BE2C (cell line): Measurements from ENCODE around the gene R3HDM2.

Source experiments
- DNase-seq: peaks from one replicate; pipeline ENCODE4 v3.0.0-alpha.2; 2020
- H3K27me3 ChIP-seq: fragments of 250-450 bp; sonication (Bioruptor Pico); 2 replicates; pipeline ENCODE4 v1.5.1; 2020; ENCODE audit warnings: mild to moderate bottlenecking
- H3K36me3 ChIP-seq: fragments of 250-450 bp; sonication (Bioruptor Pico); 2 replicates; pipeline ENCODE4 v1.5.1; 2020; ENCODE audit warnings: mild to moderate bottlenecking
- H3K4me1 ChIP-seq: fragments of 250-450 bp; sonication (Bioruptor Pico); 2 replicates; pipeline ENCODE4 v1.5.1; 2020
- H3K4me3 ChIP-seq: 2 replicates; pipeline ENCODE4 v1.5.1; 2011; ENCODE audit warnings: low read depth, low read length
- H3K9me3 ChIP-seq: fragments of 250-450 bp; sonication (Bioruptor Pico); 2 replicates; pipeline ENCODE4 v1.5.1; 2020
- TF ChIP-seq, protein P1 (sequence below): IDR thresholded peaks from 2 replicates; pipeline ENCODE4 v1.5.1; 2012; ENCODE audit warnings: mild to moderate bottlenecking, low read depth, low read length

The R3HDM2 gene

DNA sequence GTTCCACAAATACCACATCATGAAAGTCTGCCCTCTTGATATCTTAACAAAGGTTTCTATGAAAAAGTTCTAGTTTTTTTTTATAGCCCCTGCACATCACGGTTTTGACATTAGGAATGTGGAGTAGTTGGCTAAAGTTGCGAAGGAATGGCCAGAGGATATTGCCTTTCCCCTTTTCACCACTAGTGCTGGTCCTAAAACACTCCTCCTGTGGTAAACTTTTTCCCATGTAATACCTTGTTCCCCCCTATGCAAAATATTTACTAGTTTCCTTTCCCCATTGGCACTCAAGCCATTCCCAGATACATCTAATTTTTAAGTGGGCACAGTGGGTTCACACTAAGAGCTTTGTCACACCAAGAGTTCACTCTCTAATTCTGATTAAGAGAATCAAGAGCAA, 33.4 kb downstream of the R3HDM2 start:
- Histone ChIP-seq H3K9me3 (no peaks in the 10 kb centered on the region), H3K36me3 (peaks cover 11% of the 10 kb centered on the region; the same call in 1 of the 2 replicates), H3K27me3 (no peaks in the 10 kb centered on the region), H3K4me1 (no peaks in the 10 kb centered on the region), H3K4me3 (no peak overlapping the region)
- DNase-seq, result no peak
- TF ChIP-seq, protein P1, sequence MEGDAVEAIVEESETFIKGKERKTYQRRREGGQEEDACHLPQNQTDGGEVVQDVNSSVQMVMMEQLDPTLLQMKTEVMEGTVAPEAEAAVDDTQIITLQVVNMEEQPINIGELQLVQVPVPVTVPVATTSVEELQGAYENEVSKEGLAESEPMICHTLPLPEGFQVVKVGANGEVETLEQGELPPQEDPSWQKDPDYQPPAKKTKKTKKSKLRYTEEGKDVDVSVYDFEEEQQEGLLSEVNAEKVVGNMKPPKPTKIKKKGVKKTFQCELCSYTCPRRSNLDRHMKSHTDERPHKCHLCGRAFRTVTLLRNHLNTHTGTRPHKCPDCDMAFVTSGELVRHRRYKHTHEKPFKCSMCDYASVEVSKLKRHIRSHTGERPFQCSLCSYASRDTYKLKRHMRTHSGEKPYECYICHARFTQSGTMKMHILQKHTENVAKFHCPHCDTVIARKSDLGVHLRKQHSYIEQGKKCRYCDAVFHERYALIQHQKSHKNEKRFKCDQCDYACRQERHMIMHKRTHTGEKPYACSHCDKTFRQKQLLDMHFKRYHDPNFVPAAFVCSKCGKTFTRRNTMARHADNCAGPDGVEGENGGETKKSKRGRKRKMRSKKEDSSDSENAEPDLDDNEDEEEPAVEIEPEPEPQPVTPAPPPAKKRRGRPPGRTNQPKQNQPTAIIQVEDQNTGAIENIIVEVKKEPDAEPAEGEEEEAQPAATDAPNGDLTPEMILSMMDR, result peak; percentile 27

DNA sequence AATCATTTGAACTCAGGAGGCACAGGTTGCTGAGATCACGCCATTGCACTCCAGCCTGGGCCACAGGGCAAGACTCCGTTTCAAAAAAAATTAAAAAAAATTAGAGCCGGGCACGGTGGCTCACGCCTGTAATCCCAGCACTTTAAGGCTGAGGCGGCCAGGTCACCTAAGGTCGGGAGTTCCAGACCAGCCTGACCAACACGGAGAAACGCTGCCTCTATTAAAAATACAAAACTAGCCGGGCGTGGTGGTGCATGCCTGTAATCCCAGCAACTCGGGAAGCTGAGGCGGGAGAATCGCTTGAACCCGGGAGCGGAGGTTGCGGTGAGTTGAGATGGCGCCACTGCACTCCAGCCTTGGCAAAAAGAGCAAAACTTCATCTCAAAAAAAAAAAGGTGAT, 35.7 kb downstream of the R3HDM2 start:
- TF ChIP-seq, protein P1, result no peak
- DNase-seq, result no peak
- Histone ChIP-seq H3K4me3 (no peak overlapping the region), H3K4me1 (no peaks in the 10 kb centered on the region), H3K27me3 (no peaks in the 10 kb centered on the region), H3K9me3 (no peaks in the 10 kb centered on the region), H3K36me3 (peaks cover 11% of the 10 kb centered on the region; the same call in 1 of the 2 replicates)

DNA sequence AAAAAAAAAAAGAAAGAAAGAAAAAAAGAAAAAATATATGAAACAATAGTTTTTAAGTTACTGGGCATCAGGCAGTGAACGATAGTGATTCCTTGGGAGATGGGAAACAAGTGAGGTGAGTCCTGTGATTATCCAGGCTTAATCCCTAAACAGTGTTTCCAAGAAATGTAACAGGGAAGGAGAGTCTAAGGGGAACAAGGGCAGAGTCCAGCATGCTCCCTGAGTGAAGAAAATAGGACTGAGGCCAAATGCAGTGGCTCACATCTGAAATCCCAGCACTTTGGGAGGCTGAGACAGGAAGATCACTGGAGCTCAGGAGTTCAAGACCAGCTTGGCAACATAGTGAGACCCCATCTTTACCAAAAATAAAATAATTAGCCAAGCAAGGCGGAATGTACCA, 40.7 kb downstream of the R3HDM2 start:
- Histone ChIP-seq H3K9me3 (no peaks in the 10 kb centered on the region), H3K36me3 (peaks cover 14% of the 10 kb centered on the region), H3K27me3 (no peaks in the 10 kb centered on the region), H3K4me1 (no peaks in the 10 kb centered on the region), H3K4me3 (no peak overlapping the region)
- DNase-seq, result no peak
- TF ChIP-seq, protein P1, result no peak

DNA sequence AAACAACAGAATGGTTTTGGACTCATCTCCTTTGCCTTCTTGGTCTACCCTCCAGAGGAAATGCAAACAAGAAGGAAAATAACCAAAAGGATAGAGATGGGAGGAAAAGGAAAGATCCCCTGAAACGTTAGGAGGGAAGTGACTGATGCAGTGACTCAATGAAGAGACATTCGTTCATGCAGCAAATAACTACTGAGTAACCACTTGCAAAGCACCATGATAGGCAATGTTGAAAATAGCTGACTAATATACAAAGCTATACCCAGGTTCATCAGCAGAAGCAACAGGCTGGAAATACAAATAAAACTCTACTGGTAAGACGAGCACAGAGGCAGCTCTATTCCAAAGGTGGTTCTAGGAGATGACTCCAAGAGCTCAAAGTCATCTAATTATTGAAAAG, 41.8 kb downstream of the R3HDM2 start:
- Histone ChIP-seq H3K27me3 (no peaks in the 10 kb centered on the region), H3K9me3 (no peaks in the 10 kb centered on the region), H3K4me3 (no peak overlapping the region), H3K4me1 (no peaks in the 10 kb centered on the region), H3K36me3 (peaks cover 10% of the 10 kb centered on the region)
- TF ChIP-seq, protein P1, result no peak
- DNase-seq, result no peak

DNA sequence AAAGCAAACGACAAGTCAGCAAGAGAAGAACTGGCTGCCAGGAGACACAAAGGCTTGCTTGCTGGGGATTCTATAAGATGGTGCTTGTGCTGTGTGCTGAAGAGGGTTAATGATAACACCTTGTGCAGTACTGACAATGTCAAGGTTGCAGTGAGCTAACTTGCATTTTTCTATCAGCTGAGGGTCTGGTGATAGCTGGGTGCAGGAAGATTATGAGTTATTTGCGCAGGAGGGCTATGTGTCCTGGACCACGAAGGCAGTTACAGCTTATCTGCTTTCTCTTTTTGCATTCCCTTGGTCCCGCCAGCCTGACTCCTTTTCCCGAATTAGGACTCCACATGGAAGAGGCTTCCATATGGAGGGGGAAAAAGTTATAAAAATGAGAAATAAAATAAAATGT, 42.4 kb downstream of the R3HDM2 start:
- TF ChIP-seq, protein P1, result no peak

DNA sequence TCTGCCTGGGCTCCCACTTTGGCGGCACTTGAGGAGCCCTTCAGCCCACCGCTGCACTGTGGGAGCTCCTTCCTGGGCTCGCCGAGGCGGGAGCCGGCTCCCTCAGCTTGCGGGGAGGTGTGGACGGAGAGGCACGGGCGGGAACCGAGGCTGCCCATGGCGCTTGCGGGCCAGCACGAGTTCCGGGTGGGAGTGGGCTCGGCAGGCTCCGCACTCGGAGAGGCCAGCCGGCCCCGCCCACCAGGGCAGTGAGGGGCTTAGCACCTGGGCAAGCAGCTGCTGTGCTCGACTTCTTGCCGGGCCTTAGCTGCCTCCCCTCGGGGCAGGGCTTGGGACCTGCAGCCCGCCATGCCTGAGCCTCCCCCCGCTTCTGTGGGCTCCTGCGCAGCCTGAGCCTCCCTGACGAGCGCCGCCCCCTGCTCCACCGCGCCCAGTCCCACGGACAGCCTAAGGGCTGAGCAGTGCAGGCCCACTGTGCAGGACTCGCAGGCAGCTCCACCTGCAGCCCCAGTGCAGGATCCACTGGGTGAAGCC, 44.6 kb downstream of the R3HDM2 start:
- H3K9me3 ChIP-seq, result no peaks in the 10 kb centered on the region
- peaks cover 4% of the 10 kb centered on the region; the same call in 1 of the 2 replicates for H3K36me3 ChIP-seq
- H3K4me3 ChIP-seq, result no peak overlapping the region
- H3K4me1 ChIP-seq, result no peaks in the 10 kb centered on the region
- no peak for DNase-seq
- TF ChIP-seq, protein P1, result no peak
- H3K27me3 ChIP-seq, result no peaks in the 10 kb centered on the region

More for the DNA sequence above, 42.4 kb downstream of the R3HDM2 start:
- no peaks in the 10 kb centered on the region for H3K27me3 ChIP-seq
- peaks cover 5% of the 10 kb centered on the region for H3K36me3 ChIP-seq
- no peaks in the 10 kb centered on the region for H3K9me3 ChIP-seq
- H3K4me1 ChIP-seq, result no peaks in the 10 kb centered on the region
- H3K4me3 ChIP-seq, result no peak overlapping the region
- DNase-seq, result no peak
